ENCODE measurements around the gene CACHD1. TPM values are rescaled to one million over a fixed set of nuclear protein-coding genes. Genes with fewer than 3 reads are reported as not detected.

Gene CACHD1
- total and polyA plus RNA-seq, 2 of the 8 experiments (the other 6 are each of a cell fraction or from before 2014, with no cell fraction given) = 22.2 to 42.5 TPM

GRCh38 chr1:64563958-64564565, 94.1 kb downstream of the CACHD1 start:
- H3K14ac ChIP-seq (ENCODE audit: insufficient read length) = no peak overlapping the region
- H3K79me2 ChIP-seq (ENCODE audit: control insufficient read depth in 1 of 2, insufficient read depth in 2 of 2, low read length in 2 of 2) = peaks cover 0 to 73% of the 10 kb centered on the region in 2 experiments; a peak in 2 of 4 replicates
- CTCF ChIA-PET (ENCODE audit: partially characterized antibody) = interaction anchor here (0.6 to 1.4 kb wide), 2 partner anchors 20 to 31 kb away, joined by 3 to 4 read pairs; no protein-coding TSS in a partner anchor

More at GRCh38 chr1:64563958-64564565, 94.1 kb downstream of the CACHD1 start:
- H3K27ac ChIP-seq (ENCODE audit: low read depth, low read length) = no peak overlapping the region
- no peaks in the 10 kb centered on the region for H3K9me3 ChIP-seq (ENCODE audit: insufficient read depth in 2 of 2, low read depth in 1 of 2, low read length in 1 of 2)
- no peak overlapping the region for H3K23ac ChIP-seq (ENCODE audit: insufficient read length)
- no peaks in the 10 kb centered on the region for H3K27me3 ChIP-seq (replicated peaks in 1 of 4; ENCODE audit: control insufficient read depth in 3 of 4, extremely low read depth in 1 of 4, insufficient read depth in 3 of 4, low read length in 3 of 4)
- no peak overlapping the region for H4K5ac ChIP-seq (ENCODE audit: insufficient read length, low read depth, low read length)
- no peaks in the 10 kb centered on the region for H3K79me1 ChIP-seq (ENCODE audit: low read depth, low read length)
- TF ChIP-seq GABPA (IDR thresholded peaks at IDR 0.05; ENCODE audit: borderline replicate concordance, insufficient read depth, low read length) (no peak), SIX5 (IDR thresholded peaks at IDR 0.05; ENCODE audit: low read depth, low read length) (no peak), ASH2L (IDR thresholded peaks at IDR 0.05; ENCODE audit: low read length) (no peak), SP1 (IDR thresholded peaks at IDR 0.05; ENCODE audit: low read depth, low read length) (no peak), SIRT6 (IDR thresholded peaks at IDR 0.05; ENCODE audit: low read length) (no peak), CTBP2 (IDR thresholded peaks at IDR 0.05; ENCODE audit: borderline replicate concordance, insufficient read depth, insufficient read length, low read length) (no peak), SP4 (IDR thresholded peaks at IDR 0.05; ENCODE audit: low read length) (no peak), POU5F1 (IDR thresholded peaks at IDR 0.05; ENCODE audit: low read depth, low read length) (no peak), SIN3A (conservative IDR thresholded peaks at IDR 0.05 in 1 of 2, IDR thresholded peaks at IDR 0.05 in 1 of 2; ENCODE audit: low read depth in 1 of 2, low read length in 2 of 2) (no peak), TEAD4 (IDR thresholded peaks at IDR 0.05; ENCODE audit: low read depth, low read length) (no peak), RNF2 (IDR thresholded peaks at IDR 0.05; ENCODE audit: borderline replicate concordance, low read depth, low read length, missing control alignments, poor library complexity, severe bottlenecking) (no peak), RFX5 (IDR thresholded peaks at IDR 0.05; ENCODE audit: borderline replicate concordance, low read depth, low read length) (no peak), MAX (IDR thresholded peaks at IDR 0.05) (no peak)
- H2AFZ ChIP-seq (ENCODE audit: low read length) = no peak overlapping the region
- H3K4ac ChIP-seq (replicated peaks; ENCODE audit: insufficient read length, low read depth, low read length) = no peak overlapping the region
- no peak overlapping the region for H3K4me3 ChIP-seq (ENCODE audit: extremely low read depth in 1 of 4, insufficient read depth in 2 of 4, low read depth in 3 of 4, low read length in 4 of 4)
- H2BK5ac ChIP-seq (ENCODE audit: low read depth, low read length) = no peak overlapping the region
- no peak overlapping the region for H2BK120ac ChIP-seq (replicated peaks; ENCODE audit: low read depth, low read length)
- POLR2A ChIA-PET (ENCODE audit: partially characterized antibody) = interaction anchor here (0.7 to 1.7 kb wide), 2 partner anchors 14 to 67 kb away, joined by 3 to 4 read pairs; no protein-coding TSS in a partner anchor
- no peak overlapping the region for H3K56ac ChIP-seq (replicated peaks; ENCODE audit: insufficient read length, low read depth, low read length)
- WGBS, 2 experiments (ENCODE audit: extremely low coverage in 1 of 2, insufficient coverage in 1 of 2, insufficient read length in 1 of 2, insufficient replicate concordance in 2 of 2, low coverage in 1 of 2, low lambda C conversion rate in 2 of 2, missing lambda C conversion rate in 1 of 2) = 73% methylated on average over 5 of the region's 5 CpGs; no CpG with 5 or more reads in 1 of the 2 experiments
- peaks cover 0 to 6% (median under 1%) of the 10 kb centered on the region in 4 experiments; a peak in 2 of 8 replicates for H3K36me3 ChIP-seq (ENCODE audit: control insufficient read depth in 2 of 4, insufficient read depth in 4 of 4, low read length in 3 of 4)
- no peak overlapping the region for H4K8ac ChIP-seq (ENCODE audit: extremely low read depth, insufficient read depth, low read length)
- no peak overlapping the region for H3K9ac ChIP-seq (replicated peaks in 1 of 4; ENCODE audit: extremely low read depth in 1 of 4, low read depth in 3 of 4, low read length in 3 of 4)
- H3K18ac ChIP-seq (ENCODE audit: extremely low read depth, low read length) = no peak overlapping the region
- no peak for FAIRE-seq
- no peak overlapping the region for H2BK20ac ChIP-seq (ENCODE audit: low read length)
- peaks cover 0 to 11% of the 10 kb centered on the region in 2 experiments for H4K20me1 ChIP-seq (replicated peaks in 1 of 2; ENCODE audit: control insufficient read depth in 1 of 2, insufficient read depth in 2 of 2, low read length in 2 of 2)
- no peak overlapping the region for H4K91ac ChIP-seq (replicated peaks; ENCODE audit: insufficient read length, low read length)
- H2AK5ac ChIP-seq (ENCODE audit: low read depth, low read length) = no peak overlapping the region
- peaks cover 3 to 12% (median 8%) of the 10 kb centered on the region in 4 experiments; a peak in 4 of 7 replicates for H3K4me1 ChIP-seq (replicated peaks in 1 of 4; ENCODE audit: control insufficient read depth in 3 of 4, insufficient read depth in 4 of 4, low read length in 3 of 4)
- H3K4me2 ChIP-seq (ENCODE audit: insufficient read depth in 1 of 2, low read depth in 2 of 2, low read length in 2 of 2) = no peak overlapping the region
- no peaks in the 10 kb centered on the region for H3K23me2 ChIP-seq (ENCODE audit: low read depth, low read length)
- no peak overlapping the region for H2BK12ac ChIP-seq (ENCODE audit: low read depth, low read length)
- no peak for DNase-seq (ENCODE audit: low read depth in 1 of 2, low spot score in 2 of 2)
- H2BK15ac ChIP-seq (ENCODE audit: low read length) = no peak overlapping the region

Data from H1 (cell line).